Measurements from ENCODE around the gene LRRC4C.

LRRC4C gene

GRCh38 chr11:40228662-40229061 lies 1230.8 kb downstream of the LRRC4C start:
- Histone ChIP-seq H3K4me3 (ENCODE audit: low read depth in 1 of 2, low read length in 2 of 2) (no peak overlapping the region), H3K9ac (ENCODE audit: low read depth, low read length) (no peak overlapping the region), H3K9me3 (ENCODE audit: insufficient read depth, low read length, severe bottlenecking) (no peaks in the 10 kb centered on the region), H3K27me3 (ENCODE audit: insufficient read depth, low read length, poor library complexity) (no peaks in the 10 kb centered on the region), H2AFZ (ENCODE audit: low read depth, low read length) (no peak overlapping the region), H4K20me1 (ENCODE audit: insufficient read depth, low read length) (no peaks in the 10 kb centered on the region), H3K79me2 (ENCODE audit: insufficient read depth, low read length) (no peaks in the 10 kb centered on the region), H3K4me1 (ENCODE audit: insufficient read depth, low read length) (no peaks in the 10 kb centered on the region), H3K27ac (ENCODE audit: low read length) (no peak overlapping the region), H3K4me2 (ENCODE audit: insufficient read depth, low read length) (no peak overlapping the region), H3K36me3 (ENCODE audit: insufficient read depth, low read length) (no peaks in the 10 kb centered on the region)
- no peak for DNase-seq
- ATAC-seq (ENCODE audit: insufficient read depth, low read depth), result no peak
- TF ChIP-seq, protein P1, sequence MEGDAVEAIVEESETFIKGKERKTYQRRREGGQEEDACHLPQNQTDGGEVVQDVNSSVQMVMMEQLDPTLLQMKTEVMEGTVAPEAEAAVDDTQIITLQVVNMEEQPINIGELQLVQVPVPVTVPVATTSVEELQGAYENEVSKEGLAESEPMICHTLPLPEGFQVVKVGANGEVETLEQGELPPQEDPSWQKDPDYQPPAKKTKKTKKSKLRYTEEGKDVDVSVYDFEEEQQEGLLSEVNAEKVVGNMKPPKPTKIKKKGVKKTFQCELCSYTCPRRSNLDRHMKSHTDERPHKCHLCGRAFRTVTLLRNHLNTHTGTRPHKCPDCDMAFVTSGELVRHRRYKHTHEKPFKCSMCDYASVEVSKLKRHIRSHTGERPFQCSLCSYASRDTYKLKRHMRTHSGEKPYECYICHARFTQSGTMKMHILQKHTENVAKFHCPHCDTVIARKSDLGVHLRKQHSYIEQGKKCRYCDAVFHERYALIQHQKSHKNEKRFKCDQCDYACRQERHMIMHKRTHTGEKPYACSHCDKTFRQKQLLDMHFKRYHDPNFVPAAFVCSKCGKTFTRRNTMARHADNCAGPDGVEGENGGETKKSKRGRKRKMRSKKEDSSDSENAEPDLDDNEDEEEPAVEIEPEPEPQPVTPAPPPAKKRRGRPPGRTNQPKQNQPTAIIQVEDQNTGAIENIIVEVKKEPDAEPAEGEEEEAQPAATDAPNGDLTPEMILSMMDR (IDR thresholded peaks at IDR 0.05; ENCODE audit: borderline replicate concordance, extremely low read depth, low read length, poor library complexity, severe bottlenecking), result no peak
- no peak for TF ChIP-seq EZH2 (IDR thresholded peaks at IDR 0.05; ENCODE audit: borderline replicate concordance, low read depth, low read length, severe bottlenecking)

- no peaks in the 10 kb centered on the region for H4K20me1 ChIP-seq (ENCODE audit: insufficient read depth, low read length)
- ATAC-seq (ENCODE audit: insufficient read depth, low read depth) (no peak), DNase-seq (no peak)
- no peaks in the 10 kb centered on the region for H3K79me2 ChIP-seq (ENCODE audit: insufficient read depth, low read length)
- H3K4me3 ChIP-seq (ENCODE audit: low read depth in 1 of 2, low read length in 2 of 2), result no peak overlapping the region
- no peaks in the 10 kb centered on the region for H3K9me3 ChIP-seq (ENCODE audit: insufficient read depth, low read length, severe bottlenecking)
- TF ChIP-seq, protein P1 (IDR thresholded peaks at IDR 0.05; ENCODE audit: borderline replicate concordance, extremely low read depth, low read length, poor library complexity, severe bottlenecking), result no peak
- TF ChIP-seq EZH2 (IDR thresholded peaks at IDR 0.05; ENCODE audit: borderline replicate concordance, low read depth, low read length, severe bottlenecking), result no peak
- H2AFZ ChIP-seq (ENCODE audit: low read depth, low read length), result no peak overlapping the region
- no peaks in the 10 kb centered on the region for H3K27me3 ChIP-seq (ENCODE audit: insufficient read depth, low read length, poor library complexity)
- H3K27ac ChIP-seq (ENCODE audit: low read length), result no peak overlapping the region
- H3K36me3 ChIP-seq (ENCODE audit: insufficient read depth, low read length), result no peaks in the 10 kb centered on the region
- H3K4me1 ChIP-seq (ENCODE audit: insufficient read depth, low read length), result no peaks in the 10 kb centered on the region
- no peak overlapping the region for H3K4me2 ChIP-seq (ENCODE audit: insufficient read depth, low read length)
- no peak overlapping the region for H3K9ac ChIP-seq (ENCODE audit: low read depth, low read length)
These were observed 1231.7 kb downstream of the LRRC4C start for GRCh38 chr11:40227730-40228129.

GRCh38 chr11:40226654-40227053 lies 1232.8 kb downstream of the LRRC4C start:
- H3K4me1 ChIP-seq (ENCODE audit: insufficient read depth, low read length), result no peaks in the 10 kb centered on the region
- ATAC-seq (ENCODE audit: insufficient read depth, low read depth) (no peak), DNase-seq (no peak)
- no peak overlapping the region for H3K4me3 ChIP-seq (ENCODE audit: low read depth in 1 of 2, low read length in 2 of 2)
- H3K4me2 ChIP-seq (ENCODE audit: insufficient read depth, low read length), result no peak overlapping the region
- H3K27ac ChIP-seq (ENCODE audit: low read length), result no peak overlapping the region
- TF ChIP-seq, protein P1 (IDR thresholded peaks at IDR 0.05; ENCODE audit: borderline replicate concordance, extremely low read depth, low read length, poor library complexity, severe bottlenecking), result no peak
- no peak for TF ChIP-seq EZH2 (IDR thresholded peaks at IDR 0.05; ENCODE audit: borderline replicate concordance, low read depth, low read length, severe bottlenecking)
- H3K79me2 ChIP-seq (ENCODE audit: insufficient read depth, low read length), result no peaks in the 10 kb centered on the region
- H3K9ac ChIP-seq (ENCODE audit: low read depth, low read length), result no peak overlapping the region
- no peaks in the 10 kb centered on the region for H3K36me3 ChIP-seq (ENCODE audit: insufficient read depth, low read length)
- H2AFZ ChIP-seq (ENCODE audit: low read depth, low read length), result no peak overlapping the region
- H3K27me3 ChIP-seq (ENCODE audit: insufficient read depth, low read length, poor library complexity), result no peaks in the 10 kb centered on the region
- H3K9me3 ChIP-seq (ENCODE audit: insufficient read depth, low read length, severe bottlenecking), result no peaks in the 10 kb centered on the region
- no peaks in the 10 kb centered on the region for H4K20me1 ChIP-seq (ENCODE audit: insufficient read depth, low read length)
